Measurements from ENCODE around the gene TEAD4. TPM values are rescaled to one million over a fixed set of nuclear protein-coding genes. Genes with fewer than 3 reads are reported as not detected.

TEAD4 gene
- total RNA-seq, 1 donor from 2014 or later = 30.0 TPM

GRCh38 chr12:3076730-3077571 lies 117.8 kb downstream of the TEAD4 start, which contains the start of gene TSPAN9:
TSPAN9 (plus strand) TSS chr12:3077379; CDS start chr12:3201194, 123,815 bp downstream.
- DNase-seq (ENCODE audit: extremely low spot score, unreplicated experiment) = peak; percentile 89

DNA sequence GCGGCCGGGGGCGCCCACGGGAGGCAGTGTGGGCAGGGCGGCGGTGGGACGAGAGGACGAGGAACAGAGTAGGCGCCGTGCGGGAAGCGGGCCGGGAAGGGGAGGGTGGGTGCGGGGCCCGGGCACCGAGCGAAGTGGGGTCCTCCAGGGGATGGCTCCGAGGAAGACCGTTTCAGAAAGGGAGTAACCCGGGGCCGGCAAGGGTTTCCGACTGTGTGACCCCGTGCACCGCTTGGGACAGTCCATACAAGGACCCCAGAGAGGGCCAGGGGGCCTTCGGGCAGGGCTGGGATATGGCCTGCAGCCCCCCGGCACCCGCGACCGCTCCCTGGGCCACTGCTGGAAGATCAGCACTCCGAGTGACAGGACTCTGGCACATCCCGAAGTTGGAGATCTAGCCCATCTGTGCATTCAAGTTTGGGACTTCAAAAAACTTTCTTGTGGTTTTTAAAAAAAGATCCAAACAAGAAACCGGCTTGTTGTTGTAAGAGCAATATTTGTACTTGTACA lies 118.4 kb downstream of the TEAD4 start:
- no peaks in the 10 kb centered on the region for H3K9me3 Mint-ChIP-seq (ENCODE audit: unreplicated experiment)
- TF ChIP-seq CTCF (IDR thresholded peaks at IDR 0.05) = no peak
- H3K27me3 Mint-ChIP-seq (ENCODE audit: unreplicated experiment) = no peaks in the 10 kb centered on the region
- H3K27ac Mint-ChIP-seq (ENCODE audit: unreplicated experiment) = peak overlapping the region; percentile 54
- peak overlapping the region; percentile 78 for H3K4me3 Mint-ChIP-seq (ENCODE audit: unreplicated experiment)
- no peak for DNase-seq (ENCODE audit: extremely low spot score, unreplicated experiment)
- H3K36me3 Mint-ChIP-seq (ENCODE audit: unreplicated experiment) = peaks cover 3% of the 10 kb centered on the region
- peaks cover 33% of the 10 kb centered on the region for H3K4me1 Mint-ChIP-seq (ENCODE audit: unreplicated experiment)

More at GRCh38 chr12:3076730-3077571, 117.8 kb downstream of the TEAD4 start, which contains the start of gene TSPAN9:
- H3K27ac Mint-ChIP-seq (ENCODE audit: unreplicated experiment) = peak within 1 kb of the TSS; percentile 73
- no peaks in the 10 kb centered on the region for H3K36me3 Mint-ChIP-seq (ENCODE audit: unreplicated experiment)
- H3K4me1 Mint-ChIP-seq (ENCODE audit: unreplicated experiment) = peaks cover 26% of the 10 kb centered on the region
- H3K9me3 Mint-ChIP-seq (ENCODE audit: unreplicated experiment) = no peaks in the 10 kb centered on the region
- no peaks in the 10 kb centered on the region for H3K27me3 Mint-ChIP-seq (ENCODE audit: unreplicated experiment)
- TF ChIP-seq CTCF (IDR thresholded peaks at IDR 0.05) = no peak
- H3K4me3 Mint-ChIP-seq (ENCODE audit: unreplicated experiment) = peak within 1 kb of the TSS; percentile 78

DNA sequence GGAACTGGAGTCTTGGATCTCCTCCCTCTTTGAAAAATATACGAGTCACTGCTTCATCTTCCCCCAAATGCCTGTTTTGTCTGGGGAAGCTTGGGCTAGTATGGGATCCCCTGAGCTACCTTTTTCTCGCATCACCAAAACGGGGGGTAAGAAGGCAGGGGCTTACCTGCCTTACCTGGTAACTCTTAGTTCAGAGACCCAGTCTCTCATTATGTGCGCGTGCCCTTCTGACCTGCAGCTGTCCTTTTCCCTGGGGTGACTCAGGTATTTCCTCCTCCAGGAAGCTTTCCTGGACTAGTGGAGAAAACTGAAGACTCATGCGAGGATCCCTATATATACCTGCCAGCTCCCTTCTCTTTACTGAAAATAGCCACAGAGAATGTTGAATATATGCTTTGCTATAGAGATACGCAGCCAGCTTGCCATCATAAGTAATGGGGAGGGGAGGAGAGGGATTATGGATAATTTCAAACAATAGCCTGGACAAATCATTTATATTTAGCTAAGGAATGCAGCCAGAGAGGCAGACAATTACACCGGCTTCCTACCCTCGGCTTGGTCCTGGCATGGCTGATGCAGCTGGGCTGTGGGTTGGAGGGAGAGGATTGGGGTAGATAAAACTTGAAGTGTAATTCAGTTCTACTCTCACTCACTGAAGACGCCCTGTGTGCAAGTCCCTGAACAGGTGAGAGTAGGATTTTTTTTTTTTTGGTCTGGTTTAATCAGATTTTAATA lies 119.1 kb downstream of the TEAD4 start:
- Mint-ChIP-seq H3K27ac (ENCODE audit: unreplicated experiment) (peak overlapping the region; percentile 45), H3K4me3 (ENCODE audit: unreplicated experiment) (peak overlapping the region; percentile 78), H3K4me1 (ENCODE audit: unreplicated experiment) (peaks cover 38% of the 10 kb centered on the region), H3K9me3 (ENCODE audit: unreplicated experiment) (no peaks in the 10 kb centered on the region), H3K36me3 (ENCODE audit: unreplicated experiment) (peaks cover 3% of the 10 kb centered on the region), H3K27me3 (ENCODE audit: unreplicated experiment) (no peaks in the 10 kb centered on the region)
- no peak for DNase-seq (ENCODE audit: extremely low spot score, unreplicated experiment)
- TF ChIP-seq CTCF (IDR thresholded peaks at IDR 0.05) = no peak

DNA sequence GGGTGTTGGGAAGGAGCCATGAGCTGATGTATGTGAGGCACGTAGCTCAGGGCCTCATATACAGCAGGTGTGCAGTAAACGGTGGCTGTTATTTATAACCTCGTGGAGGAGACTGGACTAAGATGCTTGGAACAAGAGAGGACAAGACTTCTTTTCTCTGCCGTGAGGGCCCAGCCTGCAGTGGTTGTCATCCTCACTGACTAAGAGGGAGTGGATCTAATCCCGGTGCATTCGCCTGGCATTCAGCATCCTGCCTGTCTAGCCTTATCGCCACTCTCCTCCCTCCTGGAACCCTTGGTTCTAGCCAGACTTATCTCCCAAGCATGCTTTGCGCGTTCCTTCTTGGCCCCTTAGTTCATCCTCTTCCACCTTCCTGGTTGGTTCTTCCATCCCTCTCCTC lies 121.9 kb downstream of the TEAD4 start:
- no peak for DNase-seq (ENCODE audit: extremely low spot score, unreplicated experiment)
- H3K27me3 Mint-ChIP-seq (ENCODE audit: unreplicated experiment) = no peaks in the 10 kb centered on the region
- H3K27ac Mint-ChIP-seq (ENCODE audit: unreplicated experiment) = no peak overlapping the region
- no peaks in the 10 kb centered on the region for H3K9me3 Mint-ChIP-seq (ENCODE audit: unreplicated experiment)
- H3K36me3 Mint-ChIP-seq (ENCODE audit: unreplicated experiment) = peaks cover 24% of the 10 kb centered on the region
- TF ChIP-seq CTCF (IDR thresholded peaks at IDR 0.05) = no peak
- H3K4me1 Mint-ChIP-seq (ENCODE audit: unreplicated experiment) = peaks cover 36% of the 10 kb centered on the region
- no peak overlapping the region for H3K4me3 Mint-ChIP-seq (ENCODE audit: unreplicated experiment)

DNA sequence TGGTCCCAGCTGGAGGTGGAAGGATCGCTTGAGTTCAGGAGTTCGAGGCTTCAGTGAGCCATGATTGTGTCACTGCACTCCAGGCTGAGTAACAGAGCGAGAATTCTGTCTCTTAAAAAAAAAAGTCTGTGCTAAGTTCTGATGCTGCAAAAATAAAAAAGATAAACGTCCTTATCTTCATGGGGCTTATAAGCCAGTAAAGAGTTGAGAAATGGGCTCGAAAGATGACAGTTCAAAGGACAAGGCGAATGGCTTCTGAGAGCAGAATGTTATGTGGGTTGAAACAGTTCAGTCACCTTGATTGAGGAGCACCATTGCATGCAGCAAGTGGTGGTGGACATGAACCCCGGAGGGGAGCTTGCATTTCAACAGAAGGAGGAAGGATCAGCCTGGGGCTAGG lies 122.7 kb downstream of the TEAD4 start:
- no peak for TF ChIP-seq CTCF (IDR thresholded peaks at IDR 0.05)
- Mint-ChIP-seq H3K9me3 (ENCODE audit: unreplicated experiment) (no peaks in the 10 kb centered on the region), H3K36me3 (ENCODE audit: unreplicated experiment) (peaks cover 30% of the 10 kb centered on the region), H3K4me3 (ENCODE audit: unreplicated experiment) (no peak overlapping the region), H3K27me3 (ENCODE audit: unreplicated experiment) (no peaks in the 10 kb centered on the region), H3K27ac (ENCODE audit: unreplicated experiment) (no peak overlapping the region), H3K4me1 (ENCODE audit: unreplicated experiment) (peaks cover 33% of the 10 kb centered on the region)
- no peak for DNase-seq (ENCODE audit: extremely low spot score, unreplicated experiment)
